Esophagus muscularis mucosa (tissue), 3 donors: ENCODE results near the gene CLIC1.

Source experiments
- CTCF ChIP-seq, 3 experiments: fragments of 200-600 bp in 2 of 3; fragments of 450-650 bp in 1 of 3; sonication (generic) in 2 of 3; IDR thresholded peaks; one replicate each; pipeline ENCODE4 v1.5.1; 2017 to 2019; ENCODE audit warnings: antibody characterized with exemption in 3 of 3, mild to moderate bottlenecking in 2 of 3, moderate library complexity in 1 of 3
- POLR2A ChIP-seq: fragments of 450-650 bp; IDR thresholded peaks from one replicate; pipeline ENCODE4 v1.6.1; 2017; ENCODE audit warnings: antibody characterized with exemption, moderate library complexity, mild to moderate bottlenecking, low read depth
- POLR2AphosphoS5 ChIP-seq, 2 donors: sonication (generic); formaldehyde crosslinking; IDR thresholded peaks; one replicate each; pipeline ENCODE4 v1.6.1; 2017; ENCODE audit warnings: antibody characterized with exemption in 2 of 2

DNA sequence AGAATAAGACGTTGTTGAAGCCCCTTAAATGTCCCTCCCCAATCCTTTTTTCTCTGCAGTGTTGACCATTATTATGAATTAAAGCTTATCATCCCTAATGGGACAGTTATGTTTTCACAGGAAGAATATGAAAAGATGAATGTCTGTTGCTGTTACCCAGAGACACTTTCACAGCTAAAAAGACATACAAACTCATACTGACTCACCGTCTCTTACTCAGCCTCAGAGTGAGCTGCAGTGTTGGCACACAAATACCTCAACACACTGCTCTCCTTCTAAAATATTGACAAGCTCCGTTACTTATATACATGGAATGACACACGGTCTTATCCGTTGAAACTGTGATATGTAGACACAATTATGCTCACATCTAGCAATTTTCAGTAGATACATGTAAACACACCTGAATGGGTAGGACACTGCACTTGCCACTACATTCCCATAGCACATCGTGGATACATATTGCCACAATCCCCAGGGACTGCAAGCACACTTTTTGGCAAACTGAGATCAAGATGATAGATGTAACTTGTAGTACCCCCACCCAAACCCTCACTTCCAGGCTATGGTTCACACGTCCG lies 16.5 kb upstream of the CLIC1 start:
- TF ChIP-seq POLR2AphosphoS5 (IDR thresholded peaks at IDR 0.05) (no peak), POLR2A (no peak), CTCF (IDR thresholded peaks at IDR 0.05) (no peak)
